RWPE2 (cell line): ENCODE data around the gene HTT.

Experiments used
- ATAC-seq: fragments of 200-7000 bp; cut with Tn5 transposase; 3 replicates; pipeline ENCODE4 v1.9.1; 2021; ENCODE audit warnings: low read depth
- DNase-seq: peaks from one replicate; pipeline ENCODE4 v3.0.0-alpha.2; 2020; ENCODE audit warnings: low spot score
- H3K27ac ChIP-seq: fragments of 450-650 bp; 2 replicates; pipeline ENCODE4 v1.5.1; 2017; ENCODE audit warnings: mild to moderate bottlenecking; ENCODE audit not compliant: poor library complexity, severe bottlenecking
- H3K27me3 ChIP-seq: fragments of 250-450 bp; sonication (Bioruptor Pico); 2 replicates; pipeline ENCODE4 v1.5.1; 2021; ENCODE audit warnings: mild to moderate bottlenecking, moderate library complexity; ENCODE audit not compliant: insufficient read depth, poor library complexity, severe bottlenecking
- H3K36me3 ChIP-seq: fragments of 250-450 bp; sonication (Bioruptor Pico); 2 replicates; pipeline ENCODE4 v1.5.1; 2020; ENCODE audit warnings: low read depth, mild to moderate bottlenecking, moderate library complexity
- H3K4me1 ChIP-seq: fragments of 250-450 bp; sonication (Bioruptor Pico); 2 replicates; pipeline ENCODE4 v1.5.1; 2021; ENCODE audit warnings: mild to moderate bottlenecking, moderate library complexity; ENCODE audit not compliant: insufficient read depth, poor library complexity, severe bottlenecking
- H3K4me3 ChIP-seq: fragments of 250-450 bp; sonication (Bioruptor Pico); 2 replicates; pipeline ENCODE4 v1.5.1; 2021; ENCODE audit warnings: mild to moderate bottlenecking, moderate library complexity; ENCODE audit not compliant: severe bottlenecking
- H3K9me3 ChIP-seq: fragments of 250-450 bp; sonication (Bioruptor Pico); 2 replicates; pipeline ENCODE4 v1.5.1; 2021; ENCODE audit warnings: mild to moderate bottlenecking, moderate library complexity; ENCODE audit not compliant: severe bottlenecking
- TF ChIP-seq, protein P1 (sequence below): fragments of 450-650 bp; IDR thresholded peaks from one replicate; pipeline ENCODE4 v1.5.1; 2017; ENCODE audit warnings: mild to moderate bottlenecking, moderate library complexity; ENCODE audit not compliant: poor library complexity, severe bottlenecking

HTT gene

DNA sequence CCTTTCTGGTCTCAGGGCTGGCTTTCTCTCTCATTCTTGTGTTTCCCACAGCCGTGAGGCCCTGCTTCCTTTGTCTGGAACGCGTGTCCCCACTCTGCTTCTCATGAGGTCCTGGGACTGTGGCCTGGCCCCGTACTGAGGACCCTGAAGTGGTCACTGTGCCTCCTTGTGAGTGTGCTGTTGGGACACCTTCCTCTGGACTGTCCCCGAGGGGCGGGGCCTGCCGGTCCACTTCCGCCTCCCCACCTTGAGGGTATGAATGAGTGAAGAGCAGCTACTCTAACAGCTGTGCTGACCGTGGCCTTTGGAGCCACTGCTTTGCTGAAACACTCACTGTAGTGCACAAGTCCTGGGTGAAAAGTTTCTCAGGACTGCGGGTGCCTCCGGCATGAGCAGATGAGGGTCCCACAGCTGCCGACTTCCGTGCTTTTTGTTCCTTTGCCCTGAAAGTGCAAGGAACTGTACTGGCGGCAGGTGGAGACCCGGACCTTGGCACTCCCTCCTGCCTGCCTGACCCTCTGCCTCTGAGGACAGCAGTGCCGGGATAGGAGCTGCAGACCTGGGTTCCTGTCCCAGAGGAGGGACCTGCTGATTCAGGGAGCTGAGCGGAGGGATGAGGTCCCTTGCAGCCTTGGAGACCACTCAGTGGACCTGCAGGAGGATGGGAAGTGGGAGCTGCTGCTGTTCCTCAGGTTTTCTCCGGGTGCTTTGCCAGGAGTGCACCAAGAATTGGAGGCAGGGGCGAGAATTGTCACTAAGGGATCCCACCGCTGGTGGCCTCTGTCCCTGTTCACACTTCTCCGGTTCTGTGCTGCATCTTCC is 38.1 kb upstream of the HTT start:
- no peak for ATAC-seq
- Histone ChIP-seq H3K4me3 (no peak overlapping the region), H3K27me3 (no peaks in the 10 kb centered on the region), H3K27ac (no peak overlapping the region), H3K9me3 (no peaks in the 10 kb centered on the region), H3K4me1 (no peaks in the 10 kb centered on the region), H3K36me3 (no peaks in the 10 kb centered on the region)
- no peak for DNase-seq
- TF ChIP-seq, protein P1, sequence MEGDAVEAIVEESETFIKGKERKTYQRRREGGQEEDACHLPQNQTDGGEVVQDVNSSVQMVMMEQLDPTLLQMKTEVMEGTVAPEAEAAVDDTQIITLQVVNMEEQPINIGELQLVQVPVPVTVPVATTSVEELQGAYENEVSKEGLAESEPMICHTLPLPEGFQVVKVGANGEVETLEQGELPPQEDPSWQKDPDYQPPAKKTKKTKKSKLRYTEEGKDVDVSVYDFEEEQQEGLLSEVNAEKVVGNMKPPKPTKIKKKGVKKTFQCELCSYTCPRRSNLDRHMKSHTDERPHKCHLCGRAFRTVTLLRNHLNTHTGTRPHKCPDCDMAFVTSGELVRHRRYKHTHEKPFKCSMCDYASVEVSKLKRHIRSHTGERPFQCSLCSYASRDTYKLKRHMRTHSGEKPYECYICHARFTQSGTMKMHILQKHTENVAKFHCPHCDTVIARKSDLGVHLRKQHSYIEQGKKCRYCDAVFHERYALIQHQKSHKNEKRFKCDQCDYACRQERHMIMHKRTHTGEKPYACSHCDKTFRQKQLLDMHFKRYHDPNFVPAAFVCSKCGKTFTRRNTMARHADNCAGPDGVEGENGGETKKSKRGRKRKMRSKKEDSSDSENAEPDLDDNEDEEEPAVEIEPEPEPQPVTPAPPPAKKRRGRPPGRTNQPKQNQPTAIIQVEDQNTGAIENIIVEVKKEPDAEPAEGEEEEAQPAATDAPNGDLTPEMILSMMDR: no peak

DNA sequence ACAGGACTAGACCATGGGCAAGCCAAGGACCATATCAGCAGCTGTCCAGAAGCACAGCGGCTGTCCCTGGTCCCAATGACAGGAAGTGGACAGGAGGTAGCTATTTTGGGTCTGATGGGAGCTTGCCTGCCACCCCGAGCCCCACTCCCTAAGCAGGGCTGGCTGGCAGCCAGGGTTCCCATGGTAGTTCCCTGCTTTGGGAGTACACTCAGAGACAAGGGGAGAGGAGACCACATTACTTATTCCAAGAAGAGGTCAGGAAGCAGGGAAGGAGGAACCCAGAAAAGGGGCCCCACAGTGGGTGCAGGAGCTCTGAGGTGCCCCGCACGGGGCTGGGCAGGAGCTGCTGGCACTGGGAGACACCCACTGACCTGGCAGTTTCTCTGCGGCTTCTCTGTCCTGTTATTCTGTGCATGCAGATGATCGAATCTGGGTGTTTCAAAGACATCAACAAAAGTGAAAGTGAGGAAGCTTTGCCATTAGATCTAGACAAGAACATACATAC is 36.5 kb upstream of the HTT start:
- Histone ChIP-seq H3K27me3 (no peaks in the 10 kb centered on the region), H3K36me3 (no peaks in the 10 kb centered on the region), H3K9me3 (no peaks in the 10 kb centered on the region), H3K4me3 (no peak overlapping the region), H3K27ac (no peak overlapping the region), H3K4me1 (no peaks in the 10 kb centered on the region)
- ATAC-seq: no peak
- TF ChIP-seq, protein P1: no peak
- DNase-seq: no peak

DNA sequence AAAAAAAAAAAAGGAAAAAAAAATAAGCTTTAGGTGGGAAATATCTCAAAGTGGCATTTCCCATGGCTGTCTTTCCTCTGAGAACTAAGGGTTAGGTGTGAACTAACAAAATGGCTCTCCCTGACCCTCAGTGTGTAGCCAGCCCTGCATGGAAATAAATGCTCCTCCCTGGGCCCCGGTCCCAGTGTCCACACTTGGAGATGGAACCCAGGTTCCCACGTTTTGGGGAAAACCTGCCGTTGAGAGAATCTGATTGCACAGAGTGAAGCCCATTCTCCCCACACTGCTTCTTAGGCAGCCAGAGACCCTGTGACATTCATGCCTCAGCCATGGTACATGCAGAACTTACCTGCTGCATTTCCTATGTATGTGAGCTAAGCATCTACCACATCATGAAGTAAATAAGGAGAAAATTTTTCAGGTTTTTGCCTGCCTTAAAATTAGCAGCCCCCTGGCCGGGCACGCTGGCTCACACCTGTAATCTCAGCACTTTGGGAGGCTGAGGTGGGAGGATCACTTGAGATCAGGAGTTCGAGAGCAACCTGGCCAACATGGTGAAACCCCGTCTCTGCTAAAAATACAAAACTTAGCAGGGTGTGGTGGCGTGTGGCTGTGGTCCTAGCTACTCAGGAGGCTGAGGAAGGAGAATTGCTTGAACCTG is 34.6 kb upstream of the HTT start:
- Histone ChIP-seq H3K27me3 (no peaks in the 10 kb centered on the region), H3K27ac (no peak overlapping the region), H3K36me3 (no peaks in the 10 kb centered on the region), H3K9me3 (no peaks in the 10 kb centered on the region), H3K4me1 (no peaks in the 10 kb centered on the region), H3K4me3 (no peak overlapping the region)
- no peak for ATAC-seq
- TF ChIP-seq, protein P1: no peak
- no peak for DNase-seq

DNA sequence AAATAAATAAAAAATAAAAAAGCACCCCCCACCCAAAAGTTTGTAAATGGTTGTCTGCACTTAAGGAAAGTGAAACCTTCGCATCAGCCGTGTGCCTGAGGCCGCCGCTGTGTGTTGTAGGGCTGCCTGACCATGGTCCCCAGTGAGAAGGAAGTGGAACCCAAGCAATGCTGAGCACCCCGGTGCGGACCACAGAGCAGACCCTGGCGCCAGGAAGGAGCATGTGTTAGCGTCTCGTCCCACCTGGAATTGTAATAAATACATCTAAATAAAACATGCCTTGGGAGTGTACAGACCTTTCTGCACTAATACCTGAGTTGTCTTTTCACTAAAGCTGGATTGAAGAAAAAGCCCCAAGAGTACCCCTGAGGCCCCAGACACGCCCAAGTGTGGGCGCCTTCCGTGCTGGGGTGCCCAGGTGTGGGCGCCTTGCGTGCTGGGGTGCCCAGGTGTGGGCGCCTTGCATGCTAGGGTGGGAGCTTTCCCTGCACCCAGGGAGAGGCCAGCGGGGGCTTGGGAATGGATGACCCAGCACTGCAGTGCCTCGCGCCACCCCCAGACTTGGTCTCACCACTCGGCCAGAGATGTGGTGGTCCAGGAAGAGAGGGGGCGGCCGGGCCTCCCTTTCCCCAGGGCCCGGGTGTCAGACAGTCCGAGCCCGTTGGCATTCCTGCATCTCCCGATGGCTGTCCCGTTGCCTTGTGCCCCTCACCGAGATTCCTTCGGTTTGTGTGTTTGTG is 33.9 kb upstream of the HTT start:
- TF ChIP-seq, protein P1: no peak
- ATAC-seq: no peak
- Histone ChIP-seq H3K36me3 (no peaks in the 10 kb centered on the region), H3K4me3 (no peak overlapping the region), H3K27me3 (no peaks in the 10 kb centered on the region), H3K9me3 (no peaks in the 10 kb centered on the region), H3K27ac (no peak overlapping the region), H3K4me1 (no peaks in the 10 kb centered on the region)
- no peak for DNase-seq
